Neural cell (in vitro differentiated cells): ENCODE results near the gene ANTXR1. TPM values are rescaled to one million over a fixed set of nuclear protein-coding genes. Genes with fewer than 3 reads are reported as not detected.

Experiments used
- H2AFZ ChIP-seq: fragments of 200-600, 300-800 bp; sonication (generic), shearing (Covaris generic); 2 replicates; pipeline ENCODE4 v1.6.0; 2014; ENCODE audit warnings: low read depth, mild to moderate bottlenecking, antibody characterized with exemption, low read length, moderate library complexity
- H3F3A ChIP-seq: fragments of 200-600 bp; shearing (Covaris generic); 2 replicates; pipeline ENCODE4 v1.6.1; 2016; ENCODE audit warnings: mild to moderate bottlenecking, moderate library complexity, mixed read lengths, antibody characterized with exemption, low read length; ENCODE audit not compliant: insufficient read depth, poor library complexity, severe bottlenecking
- H3K27ac ChIP-seq: fragments of 200-600, 300-800 bp; sonication (generic), shearing (Covaris generic); 2 replicates; pipeline ENCODE4 v1.5.1; 2014; ENCODE audit warnings: mild to moderate bottlenecking, low read length, moderate library complexity
- H3K27me3 ChIP-seq: fragments of 300-800, 200-600 bp; sonication (generic), shearing (Covaris generic); 2 replicates; pipeline ENCODE4 v1.6.0; 2014; ENCODE audit warnings: mild to moderate bottlenecking, low read depth, low read length, moderate library complexity; ENCODE audit not compliant: insufficient read depth
- H3K36me3 ChIP-seq: fragments of 300-800, 200-600 bp; sonication (generic), shearing (Covaris generic); 2 replicates; pipeline ENCODE4 v1.5.1; 2014; ENCODE audit warnings: mild to moderate bottlenecking, antibody characterized with exemption, low read length, moderate library complexity; ENCODE audit not compliant: insufficient read depth
- H3K4me2 ChIP-seq: fragments of 300-800, 200-600 bp; sonication (generic), shearing (Covaris generic); 2 replicates; pipeline ENCODE4 v1.6.0; 2014; ENCODE audit warnings: mild to moderate bottlenecking, low read length
- H3K4me3 ChIP-seq: fragments of 300-800, 200-600 bp; sonication (generic), shearing (Covaris generic); 2 replicates; pipeline ENCODE4 v1.5.1; 2014; ENCODE audit warnings: mild to moderate bottlenecking, low read length, moderate library complexity
- H3K79me2 ChIP-seq: fragments of 200-600 bp; shearing (Covaris generic); replicated peaks from 2 replicates; pipeline ENCODE4 v1.6.0; 2014; ENCODE audit warnings: mild to moderate bottlenecking, low read length, moderate library complexity; ENCODE audit not compliant: insufficient read depth
- H3K9ac ChIP-seq: fragments of 300-800, 200-600 bp; sonication (generic), shearing (Covaris generic); 2 replicates; pipeline ENCODE4 v1.6.1; 2016; ENCODE audit warnings: mild to moderate bottlenecking, low read length, mixed read lengths
- H3K9me2 ChIP-seq: fragments of 200-600 bp; shearing (Covaris generic); 2 replicates; pipeline ENCODE4 v1.6.1; 2016; ENCODE audit warnings: mild to moderate bottlenecking, low read length, mixed read lengths; ENCODE audit not compliant: insufficient read depth
- H3K9me3 ChIP-seq: fragments of 200-600, 300-800 bp; sonication (generic), shearing (Covaris generic); 2 replicates; pipeline ENCODE4 v1.6.1; 2016; ENCODE audit warnings: mild to moderate bottlenecking, mixed run types, low read length, moderate library complexity, mixed read lengths
- H4K20me1 ChIP-seq: fragments of 200-600 bp; shearing (Covaris generic); 2 replicates; pipeline ENCODE4 v1.6.1; 2016; ENCODE audit warnings: mild to moderate bottlenecking, mixed run types; ENCODE audit not compliant: insufficient read depth
- CTCF ChIP-seq: fragments of 450-650 bp; IDR thresholded peaks from 2 replicates; pipeline ENCODE4 v1.5.1; 2014; ENCODE audit warnings: antibody characterized with exemption, mild to moderate bottlenecking, moderate library complexity; ENCODE audit not compliant: poor library complexity, severe bottlenecking
- EP300 ChIP-seq: fragments of 450-650 bp; conservative IDR thresholded peaks from 2 replicates; pipeline ENCODE4 v1.6.1; 2014; ENCODE audit warnings: antibody characterized with exemption, mild to moderate bottlenecking, moderate library complexity; ENCODE audit not compliant: poor library complexity, severe bottlenecking
- EZH2 ChIP-seq: fragments of 200-600, 300-800 bp; shearing (Covaris generic), sonication (generic); IDR thresholded peaks from 2 replicates; pipeline ENCODE4 v1.6.1; 2014; ENCODE audit warnings: antibody characterized with exemption, low read length, borderline replicate concordance, mild to moderate bottlenecking; ENCODE audit not compliant: insufficient read depth, poor library complexity, severe bottlenecking
- MXI1 ChIP-seq: fragments of 450-650 bp; conservative IDR thresholded peaks from 2 replicates; pipeline ENCODE4 v1.6.1; 2014; ENCODE audit warnings: antibody characterized with exemption, mild to moderate bottlenecking; ENCODE audit not compliant: poor library complexity, severe bottlenecking
- POLR2AphosphoS5 ChIP-seq: IDR thresholded peaks from 2 replicates; pipeline ENCODE4 v1.6.1; 2012
- RAD21 ChIP-seq: fragments of 450-650 bp; conservative IDR thresholded peaks from 2 replicates; pipeline ENCODE4 v1.6.1; 2014; ENCODE audit warnings: antibody characterized with exemption, mild to moderate bottlenecking, moderate library complexity
- REST ChIP-seq: IDR thresholded peaks from 2 replicates; pipeline ENCODE4 v1.6.1; 2012; ENCODE audit warnings: borderline replicate concordance
- SMC3 ChIP-seq: fragments of 450-650 bp; conservative IDR thresholded peaks from 2 replicates; pipeline ENCODE4 v1.6.1; 2014; ENCODE audit warnings: antibody characterized with exemption, mild to moderate bottlenecking, moderate library complexity; ENCODE audit not compliant: poor library complexity
- TAF1 ChIP-seq: IDR thresholded peaks from 2 replicates; pipeline ENCODE4 v1.6.1; 2012; ENCODE audit warnings: low read depth
- polyA plus RNA-seq: library from polyadenylated mRNA; depleted of rRNA; stranded (reverse); fragments of >200 nt; gene quantifications from 2 replicates; pipeline ENCODE4 v1.2.3, GENCODE V29; 2014

ANTXR1 gene
- polyA plus RNA-seq, 1 donor from 2014 or later, result 4.9 TPM

- H3K9me2 ChIP-seq, result no peaks in the 10 kb centered on the region
- H3K9ac ChIP-seq, result no peak overlapping the region
- no peak overlapping the region for H3K27ac ChIP-seq
- no peak overlapping the region for H3K4me2 ChIP-seq
- no peaks in the 10 kb centered on the region for H3K79me2 ChIP-seq
- no peak overlapping the region for H3K4me3 ChIP-seq
- no peak overlapping the region for H2AFZ ChIP-seq
- H3K9me3 ChIP-seq, result no peaks in the 10 kb centered on the region
- TF ChIP-seq RAD21 (no peak), EP300 (no peak), EZH2 (no peak), REST (no peak), POLR2AphosphoS5 (no peak), MXI1 (no peak)
- H4K20me1 ChIP-seq, result no peaks in the 10 kb centered on the region
- no peaks in the 10 kb centered on the region for H3K36me3 ChIP-seq
- H3F3A ChIP-seq, result no peaks in the 10 kb centered on the region
- H3K27me3 ChIP-seq, result no peaks in the 10 kb centered on the region
Observed at GRCh38 chr2:68994864-68995263, 18.1 kb upstream of the ANTXR1 start.

GRCh38 chr2:68995916-68996315 lies 17.1 kb upstream of the ANTXR1 start:
- no peak overlapping the region for H2AFZ ChIP-seq
- no peaks in the 10 kb centered on the region for H3K36me3 ChIP-seq

More at GRCh38 chr2:68995916-68996315, 17.1 kb upstream of the ANTXR1 start:
- Histone ChIP-seq H3K4me3 (no peak overlapping the region), H3K79me2 (no peaks in the 10 kb centered on the region), H3K9me2 (no peaks in the 10 kb centered on the region), H3K4me2 (no peak overlapping the region), H3F3A (no peaks in the 10 kb centered on the region), H3K27me3 (no peaks in the 10 kb centered on the region), H3K9ac (no peak overlapping the region), H3K27ac (no peak overlapping the region), H3K9me3 (no peaks in the 10 kb centered on the region), H4K20me1 (no peaks in the 10 kb centered on the region)
- no peak for TF ChIP-seq RAD21
- TF ChIP-seq REST, result no peak
- no peak for TF ChIP-seq EP300
- TF ChIP-seq EZH2, result no peak
- TF ChIP-seq SMC3, result no peak
- no peak for TF ChIP-seq POLR2AphosphoS5
- no peak for TF ChIP-seq TAF1
- no peak for TF ChIP-seq MXI1
- TF ChIP-seq CTCF, result no peak
